Measurements from ENCODE around the gene LHX1. TPM values are rescaled to one million over a fixed set of nuclear protein-coding genes. Genes with fewer than 3 reads are reported as not detected.

LHX1 gene
- not detected in 2 replicates for total RNA-seq

DNA sequence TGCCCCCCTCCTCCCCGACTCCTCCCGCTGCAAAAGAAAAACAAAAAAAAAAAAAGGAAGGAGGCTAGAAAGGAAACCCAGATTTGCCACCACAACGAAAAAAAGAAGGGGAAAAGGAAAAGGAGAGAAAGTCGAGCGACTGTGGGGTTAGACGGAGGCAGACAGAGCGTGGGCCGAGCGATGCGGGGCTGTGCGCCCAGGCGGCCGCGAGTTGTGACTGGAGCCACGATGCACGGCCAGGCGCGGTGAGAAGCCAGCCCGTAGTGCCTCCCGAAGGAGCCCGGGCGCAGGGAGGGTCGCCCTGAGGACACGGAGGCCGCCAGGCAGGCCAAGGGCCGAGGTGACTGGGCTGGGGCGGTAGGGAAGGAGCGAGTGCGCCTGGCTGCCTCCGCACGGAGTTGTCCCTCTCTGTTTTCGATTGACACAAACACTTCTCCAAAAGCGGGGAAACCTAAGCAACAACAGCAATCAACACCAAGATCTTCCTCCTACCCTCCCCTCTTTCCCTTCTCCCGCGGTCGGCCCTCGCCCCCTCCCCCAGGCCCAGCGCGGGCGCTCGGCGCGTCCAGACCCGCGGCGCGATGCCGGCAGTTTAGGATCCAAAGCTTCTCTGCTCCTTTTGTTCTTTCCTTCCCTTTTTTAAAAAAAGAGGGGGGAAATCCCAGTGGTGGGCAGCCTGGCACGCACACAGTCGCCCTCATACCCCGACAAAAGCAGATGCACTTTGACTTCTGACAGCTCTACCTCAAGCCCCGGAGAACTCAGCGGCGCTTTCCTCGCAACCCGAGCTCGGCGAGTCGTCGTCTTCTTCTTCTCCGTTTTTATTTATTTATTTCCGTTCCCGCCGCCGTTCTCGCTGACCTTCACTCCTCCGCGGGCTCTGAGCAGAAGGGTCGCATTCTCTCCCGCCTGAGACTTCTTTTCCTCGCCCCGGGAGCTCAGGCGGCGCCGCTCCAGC is at the start of gene LHX1:
Gene LHX1, plus strand, starts transcription at position 475 of the 958 bp plus-strand sequence. CDS start 723 bp downstream, outside the sequence.

DNA sequence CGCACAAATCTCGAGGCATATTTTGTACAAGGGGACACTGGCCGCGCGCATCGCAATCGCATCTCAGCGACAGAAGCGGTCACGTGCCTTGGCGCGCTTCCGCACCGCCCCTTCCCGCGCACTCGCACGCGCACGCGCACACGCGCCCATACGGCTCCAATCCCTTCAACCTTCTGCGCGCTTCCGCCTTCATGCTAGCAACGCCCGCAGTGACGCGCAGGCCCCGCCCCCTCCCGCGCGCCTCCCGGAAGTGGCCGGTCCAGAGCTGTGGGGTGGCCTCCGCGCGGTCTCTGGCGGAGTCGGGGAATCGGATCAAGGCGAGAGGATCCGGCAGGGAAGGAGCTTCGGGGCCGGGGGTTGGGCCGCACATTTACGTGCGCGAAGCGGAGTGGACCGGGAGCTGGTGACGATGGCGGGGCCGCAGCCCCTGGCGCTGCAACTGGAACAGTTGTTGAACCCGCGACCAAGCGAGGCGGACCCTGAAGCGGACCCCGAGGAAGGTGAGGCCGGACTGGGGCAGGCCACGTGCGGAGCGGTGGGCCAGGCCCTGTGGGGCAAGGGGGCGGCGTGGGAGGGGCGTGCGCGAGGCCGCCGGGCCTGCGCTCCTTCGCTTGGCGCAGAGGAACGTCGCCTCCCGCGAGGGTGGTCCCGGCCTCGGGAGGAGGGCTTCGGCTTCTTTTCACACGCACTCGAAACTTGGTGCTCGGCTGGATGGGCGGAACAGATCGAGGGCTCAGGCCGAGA is 11.6 kb downstream of the LHX1 start, which contains the start of gene AATF:
Gene AATF, plus strand, starts transcription at position 238 of the 744 bp plus-strand sequence. Its CDS starts 172 bp downstream, at position 410.

Other genes starting within 250 kb of the LHX1 start
- 36.0 and 36.3 TPM in 2 replicates for gene AATF, start 11.5 kb downstream of the LHX1 start, total RNA-seq

Measured in myometrial cell (primary cell).